OCI-M2 (cell line): ENCODE data around the gene NR2F6.
A peak's percentile ranks its signal among the peaks of the same experiment; 100 is the strongest.
"Not testable (repeated sequence)": the region's sequence is repeated elsewhere in the genome, so short reads cannot be mapped to it uniquely, and the experiment has no call there.

Source experiments
- DNase-seq: peaks from one replicate; lab custom pipeline; 2025; ENCODE audit not compliant: unreplicated experiment; lab: John Stamatoyannopoulos, UW

Gene NR2F6

DNA sequence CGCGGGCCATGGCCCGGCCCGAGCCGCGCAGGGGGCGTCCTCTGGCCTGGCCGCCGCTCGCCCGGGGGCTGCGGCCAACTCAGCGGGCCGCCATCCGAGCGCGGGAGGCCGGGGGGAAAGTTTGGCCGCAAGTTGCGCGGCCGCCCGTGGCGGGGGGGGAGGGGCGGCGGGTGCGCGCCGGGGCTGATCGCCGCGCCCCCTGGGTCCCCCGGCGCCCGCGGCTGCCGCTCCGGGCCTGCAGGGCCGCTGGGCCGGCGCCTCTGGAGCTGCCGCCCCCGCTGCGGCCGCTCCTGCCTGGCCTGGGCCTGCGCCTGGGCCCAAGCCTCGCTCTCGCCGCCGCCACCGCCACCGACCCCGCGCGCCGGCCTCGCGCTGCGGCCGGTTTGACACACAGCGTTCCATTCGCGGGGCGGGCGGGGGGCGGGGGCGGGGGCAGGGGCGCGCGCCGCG is at the start of gene NR2F6:
TSS of gene NR2F6 (minus strand) at position 385 of the 450 bp plus-strand sequence. CDS start 699 bp downstream, outside the sequence.
- DNase-seq, result no peak

DNA sequence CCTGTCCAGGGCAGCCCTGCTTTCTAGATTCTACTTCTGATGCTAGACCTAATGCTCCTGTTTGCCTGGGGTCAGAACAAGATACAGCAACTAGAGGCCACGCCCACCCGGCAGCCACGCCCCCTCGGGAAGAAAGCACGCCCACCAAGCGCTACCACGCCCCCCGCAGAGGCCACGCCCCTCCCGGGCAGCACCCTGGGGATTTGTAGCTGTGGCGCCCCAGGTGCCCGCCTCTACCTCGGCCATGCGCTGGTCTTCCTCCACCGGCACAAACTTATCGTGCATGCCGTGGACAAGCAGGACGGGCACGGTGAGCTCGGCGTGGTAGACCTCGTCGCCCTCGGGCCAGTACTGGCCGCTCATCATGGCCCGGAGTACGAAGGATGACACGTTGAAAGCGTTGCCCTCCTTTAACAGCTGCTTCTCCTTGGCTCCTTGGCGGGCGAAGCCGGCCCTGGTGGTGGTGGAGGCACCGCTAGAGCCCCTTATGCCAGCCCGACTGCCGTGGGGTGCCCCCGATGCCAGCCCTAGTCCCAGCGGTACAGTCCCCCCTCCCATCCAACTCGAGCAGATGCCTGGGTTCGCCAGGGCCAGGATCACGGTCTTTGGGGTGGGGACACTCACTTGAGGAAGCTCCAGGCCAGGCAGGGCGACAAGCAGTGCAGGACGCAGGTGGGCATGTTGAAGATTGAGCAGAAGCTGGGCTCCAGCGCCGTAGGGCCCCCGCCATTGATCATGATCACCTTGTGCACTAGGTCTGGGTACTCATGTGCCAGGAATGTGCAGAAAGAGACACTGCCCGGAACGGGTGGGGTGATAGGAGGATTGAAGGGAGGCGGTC is 48.6 kb upstream of the NR2F6 start:
- DNase-seq, result no peak

DNA sequence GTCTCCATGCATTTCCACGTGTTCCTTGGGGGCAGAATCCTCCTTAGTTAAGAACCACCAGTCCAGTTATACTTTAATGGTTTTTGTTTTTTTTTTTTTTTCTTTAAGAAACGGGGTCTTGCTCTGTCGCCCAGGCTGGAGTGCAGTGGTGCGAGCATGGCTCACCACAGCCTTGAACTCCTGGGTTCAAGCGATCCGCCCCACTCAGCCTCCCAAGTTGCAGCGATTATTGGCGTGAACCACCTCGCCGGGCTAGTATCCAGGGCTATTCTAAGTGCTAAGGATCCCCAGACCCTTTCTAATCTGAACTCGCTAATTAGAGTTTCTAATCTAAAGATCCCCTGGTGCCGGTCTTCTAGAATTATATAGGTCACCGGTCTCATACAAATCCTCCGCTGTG is 47.9 kb upstream of the NR2F6 start:
- DNase-seq, result no peak

DNA sequence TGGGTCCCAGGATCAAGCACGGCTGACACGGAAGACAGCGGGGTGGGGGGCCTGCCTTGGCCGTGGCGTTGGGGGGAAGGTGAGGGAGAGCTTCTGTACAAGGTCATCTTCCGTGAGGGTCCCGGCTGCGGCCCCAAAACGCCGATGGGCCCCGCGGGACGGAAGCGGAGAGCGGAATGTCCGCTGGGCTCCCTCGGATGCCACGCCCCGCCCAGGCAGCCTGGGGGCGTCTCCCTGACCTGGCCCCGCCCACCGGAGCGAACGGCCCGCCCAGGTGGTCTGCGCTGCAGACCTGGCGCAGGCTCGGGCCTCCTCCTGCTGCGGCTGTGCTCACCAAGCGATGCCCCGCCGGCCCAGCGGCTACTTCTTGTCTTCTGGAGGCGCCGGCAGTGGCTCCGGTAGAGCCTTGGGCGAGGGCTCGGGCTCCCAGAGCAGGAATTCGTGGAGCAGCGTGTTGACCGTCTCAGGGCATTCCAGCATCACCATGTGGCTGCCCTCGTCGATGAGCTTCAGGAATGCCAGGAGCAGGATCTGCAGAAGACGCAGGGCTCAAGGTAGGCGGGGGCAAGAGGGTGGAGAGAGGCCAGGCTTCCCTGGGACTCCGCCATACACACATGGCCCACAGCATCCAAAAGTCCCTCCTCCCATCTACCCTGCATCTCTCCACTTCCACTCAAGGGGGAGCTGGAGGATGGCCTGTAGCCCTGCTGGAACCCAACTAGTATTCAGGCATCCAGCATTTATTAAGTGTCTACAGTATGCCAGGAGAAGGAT is 46.8 kb upstream of the NR2F6 start:
- peak; percentile 53 for DNase-seq

DNA sequence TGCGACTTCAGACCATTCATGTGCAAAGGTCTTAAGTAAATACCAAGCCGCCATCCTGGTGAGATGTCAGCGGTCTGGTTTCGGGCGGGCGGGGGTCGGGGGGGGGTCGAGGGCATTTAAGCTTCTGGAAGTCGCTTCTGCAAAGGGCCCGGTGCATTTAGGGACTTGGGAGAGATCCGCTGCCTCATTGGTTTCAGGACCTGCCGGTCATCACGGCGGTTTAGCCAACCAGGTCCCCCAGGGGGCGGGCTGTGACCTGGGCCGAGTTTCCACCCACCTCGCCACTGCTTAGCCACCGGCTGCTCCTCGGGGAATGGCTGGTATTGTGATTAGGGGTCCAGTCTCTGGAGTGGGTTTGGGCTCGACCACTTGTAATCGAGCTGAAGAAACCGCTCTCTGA is 43.8 kb upstream of the NR2F6 start:
- DNase-seq, result no peak

DNA sequence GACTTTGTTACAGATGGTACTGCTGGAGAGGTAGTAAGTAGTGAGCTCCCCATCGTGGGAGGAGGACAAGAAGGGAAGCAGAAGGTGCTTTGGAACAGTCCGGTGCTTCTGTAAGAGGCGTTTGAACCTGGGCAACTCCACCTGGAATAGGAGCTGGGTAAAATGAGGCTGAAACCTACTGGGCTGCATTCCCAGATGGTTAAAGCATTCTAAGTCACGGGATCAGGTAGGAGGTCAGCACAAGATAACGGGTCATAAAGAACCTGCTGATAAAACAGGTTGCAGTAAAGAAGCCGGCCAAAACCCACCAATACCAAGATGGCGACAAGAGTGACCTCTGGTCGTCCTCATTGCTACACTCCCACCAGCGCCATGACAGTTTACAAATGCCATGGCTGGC is 41.0 kb upstream of the NR2F6 start:
- no peak for DNase-seq

DNA sequence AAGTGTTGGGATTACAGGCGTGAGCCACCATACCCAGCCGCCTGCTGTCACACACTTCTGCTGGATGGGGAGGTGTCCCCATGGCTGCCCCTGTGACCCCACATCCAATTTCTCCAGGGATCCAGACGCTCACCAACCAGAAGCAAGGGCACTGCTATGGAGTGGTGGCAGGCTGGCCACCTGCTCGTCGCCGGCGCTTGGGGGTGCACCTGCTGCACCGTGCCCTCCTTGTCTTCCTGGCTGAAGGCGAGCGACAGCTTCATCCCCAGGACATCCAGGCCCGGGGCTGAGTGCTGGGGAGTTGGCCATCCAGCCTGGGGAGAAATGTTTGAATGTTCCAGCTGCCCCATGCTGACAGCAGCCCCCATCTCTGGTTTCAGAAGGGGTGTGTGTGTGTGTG is 40.5 kb upstream of the NR2F6 start:
- DNase-seq, result no peak

DNA sequence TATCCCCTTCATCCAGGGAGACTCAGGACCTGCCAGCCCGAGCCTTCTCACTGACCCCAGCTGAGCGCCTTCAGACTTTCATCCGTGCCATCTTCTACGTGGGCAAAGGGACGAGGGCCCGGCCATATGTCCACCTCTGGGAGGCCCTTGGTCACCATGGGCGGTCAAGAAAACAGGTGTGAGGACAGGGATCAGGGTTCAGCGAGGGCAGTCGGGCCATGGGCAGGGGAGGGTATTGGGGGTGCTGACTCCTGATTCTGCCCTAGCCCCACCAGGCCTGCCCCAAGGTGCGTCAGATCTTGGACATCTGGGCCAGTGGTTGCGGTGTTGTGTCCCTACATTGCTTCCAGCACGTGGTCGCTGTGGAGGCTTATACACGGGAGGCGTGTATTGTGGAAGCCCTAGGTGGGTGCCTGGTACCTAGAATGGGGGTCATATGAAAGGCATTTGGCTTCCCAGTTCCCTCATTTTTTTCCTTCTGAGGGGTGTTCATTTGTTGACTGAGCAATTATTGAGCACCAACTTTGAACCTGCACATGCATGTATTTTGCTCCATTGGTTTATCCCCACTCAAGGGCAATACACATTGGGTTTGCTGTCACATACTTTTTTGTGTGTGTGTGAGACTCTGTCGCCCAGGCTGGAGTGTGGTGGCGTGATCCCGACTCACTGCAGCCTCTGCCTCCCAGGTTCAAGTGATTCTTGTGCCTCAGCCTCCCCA is 39.9 kb upstream of the NR2F6 start:
- DNase-seq, result no peak

DNA sequence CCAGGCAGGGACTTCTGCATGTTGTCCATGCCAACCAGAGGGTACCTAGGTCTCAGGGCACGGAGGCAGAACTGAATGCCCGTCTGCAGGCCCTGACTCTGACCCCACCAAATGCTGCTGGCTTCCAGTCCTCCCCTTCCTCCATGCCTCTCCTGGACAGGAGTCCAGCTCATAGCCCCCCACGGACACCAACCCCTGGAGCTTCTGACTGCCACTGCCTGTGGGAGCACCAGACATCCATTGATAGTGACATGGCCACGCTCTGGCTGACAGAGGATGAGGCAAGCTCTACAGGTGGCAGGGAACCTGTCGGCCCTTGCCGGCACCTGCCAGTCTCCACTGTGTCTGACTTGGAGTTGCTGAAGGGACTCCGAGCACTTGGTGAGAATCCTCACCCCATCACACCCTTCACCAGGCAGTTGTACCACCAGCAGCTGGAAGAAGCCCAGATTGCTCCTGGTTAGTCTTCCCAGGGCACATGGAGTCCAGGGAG is 37.8 kb upstream of the NR2F6 start:
- DNase-seq, result no peak

DNA sequence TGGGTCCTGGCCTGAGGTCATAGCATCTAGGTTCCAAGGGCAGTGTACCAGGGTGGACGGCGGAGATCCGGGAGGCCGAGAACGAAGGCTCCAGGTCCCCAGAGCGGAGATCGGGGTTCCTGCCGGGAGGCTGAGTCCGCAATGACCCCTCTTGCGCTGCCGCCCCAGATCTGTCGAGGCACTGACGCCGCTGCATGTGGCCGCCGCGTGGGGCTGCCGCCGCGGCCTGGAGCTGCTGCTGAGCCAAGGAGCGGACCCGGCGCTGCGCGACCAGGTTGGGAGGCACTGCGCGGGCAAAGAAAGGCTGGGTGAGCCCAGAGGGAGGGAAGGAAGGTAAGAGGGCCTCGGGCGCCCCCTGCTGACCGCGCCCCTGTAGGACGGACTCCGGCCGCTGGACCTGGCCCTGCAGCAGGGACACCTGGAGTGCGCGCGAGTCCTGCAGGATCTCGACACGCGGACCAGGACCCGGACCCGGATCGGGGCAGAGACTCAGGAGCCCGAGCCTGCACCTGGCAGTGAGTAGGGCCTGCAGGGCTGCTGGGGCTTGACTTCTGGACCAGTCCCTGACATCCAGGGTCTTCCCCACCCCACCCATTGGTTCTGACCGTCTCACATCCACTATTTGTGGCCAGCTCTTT is 36.9 kb upstream of the NR2F6 start:
- DNase-seq, result peak; percentile 19

DNA sequence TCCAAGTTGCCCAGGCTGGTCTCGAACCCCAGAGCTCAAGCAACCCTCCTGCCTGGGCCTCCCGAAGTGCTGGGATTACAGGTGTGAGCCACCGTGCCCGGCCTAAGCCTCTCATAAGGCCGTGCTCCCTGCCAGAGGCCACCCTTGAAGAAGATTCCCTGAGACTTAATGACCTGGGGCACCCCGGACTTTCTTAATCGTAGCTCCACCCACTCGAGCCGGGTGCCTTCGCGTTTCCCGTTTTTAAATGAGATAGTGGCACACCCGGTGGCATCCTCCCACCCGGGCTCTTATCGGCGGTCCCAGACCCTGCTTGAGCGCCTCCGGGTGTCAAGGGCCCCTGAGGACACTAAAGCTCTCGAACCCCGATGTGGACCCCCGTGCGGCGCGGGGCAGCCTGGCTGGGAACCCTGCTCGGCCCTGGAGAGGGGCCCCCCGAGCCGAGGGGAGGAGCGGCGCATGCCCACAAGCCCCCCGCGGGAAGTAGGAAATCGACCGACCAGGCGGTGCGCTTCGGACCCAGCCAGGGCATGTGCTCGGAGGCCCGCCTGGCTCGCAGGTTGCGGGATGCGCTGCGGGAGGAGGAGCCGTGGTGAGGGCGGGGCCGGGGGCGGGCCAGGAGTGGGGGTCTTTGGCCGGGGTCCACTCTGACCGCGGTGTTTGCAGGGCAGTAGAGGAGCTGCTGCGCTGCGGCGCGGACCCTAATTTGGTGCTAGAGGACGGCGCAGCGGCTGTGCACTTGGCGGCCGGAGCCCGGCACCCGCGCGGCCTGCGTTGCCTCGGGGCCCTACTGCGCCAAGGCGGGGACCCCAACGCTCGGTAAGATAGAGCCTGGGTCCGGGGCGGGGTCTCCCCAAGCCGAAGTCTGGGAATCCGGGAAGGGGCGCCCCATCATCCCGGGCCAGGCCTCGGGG is 35.9 kb upstream of the NR2F6 start, which contains the start of gene ANKLE1:
TSS of gene ANKLE1 (plus strand) at position 511 of the 914 bp plus-strand sequence. CDS start at position 531, 20 bp downstream.
- DNase-seq, result peak; percentile 77

DNA sequence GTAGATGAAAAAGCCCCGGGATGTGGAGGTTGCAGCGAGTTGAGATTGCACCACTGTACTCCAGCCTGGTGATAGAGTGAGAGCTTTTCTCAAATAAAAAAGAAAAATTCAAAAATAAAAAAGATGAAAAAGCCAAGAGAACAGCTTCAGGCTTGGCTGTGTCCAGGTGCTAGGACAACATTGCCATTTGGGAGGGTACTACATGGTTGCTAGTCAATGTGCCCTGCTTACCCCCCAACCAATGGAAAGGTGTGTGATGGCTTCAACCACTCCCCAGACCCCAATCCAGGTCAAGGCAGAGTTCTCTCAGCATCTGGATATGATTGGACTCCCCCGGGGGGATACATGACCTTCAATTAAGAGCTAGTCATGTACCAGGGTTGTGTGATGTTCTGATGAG is 33.7 kb upstream of the NR2F6 start:
- DNase-seq, result no peak

DNA sequence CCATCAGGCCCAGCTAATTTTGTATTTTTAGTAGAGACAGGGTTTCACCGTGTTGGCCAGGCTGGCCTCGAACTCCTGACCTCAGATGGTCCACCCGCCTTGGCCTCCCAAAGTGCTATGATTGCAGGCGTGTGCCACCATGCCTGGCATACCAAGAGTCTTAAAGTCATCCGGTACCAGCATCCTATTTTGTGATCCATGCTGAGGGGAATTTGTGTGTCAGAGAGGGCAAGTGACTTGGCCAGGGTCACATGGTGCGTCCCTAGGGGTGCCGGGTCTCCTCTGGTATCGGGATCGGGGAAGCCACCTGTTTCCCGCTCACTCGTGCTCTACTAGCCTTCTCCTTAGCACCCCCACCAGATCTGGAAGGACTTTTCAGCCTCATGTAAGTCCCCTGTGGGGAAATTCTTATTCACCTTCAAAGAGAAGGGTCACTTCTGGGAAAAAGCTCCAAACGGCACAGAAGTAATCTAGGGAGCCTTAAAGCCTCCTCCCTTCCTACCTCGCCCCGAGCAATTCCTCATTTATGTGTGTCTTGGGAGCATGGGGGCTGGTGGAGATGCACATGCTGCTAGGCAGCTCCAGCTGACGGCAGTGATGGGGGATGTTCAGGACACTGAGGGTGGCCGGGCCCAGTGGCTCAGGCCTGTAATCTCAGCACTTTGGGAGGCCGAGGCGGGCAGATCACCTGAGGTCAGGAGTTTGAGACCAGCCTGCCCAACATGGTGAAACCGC is 29.9 kb upstream of the NR2F6 start:
- no peak for DNase-seq

DNA sequence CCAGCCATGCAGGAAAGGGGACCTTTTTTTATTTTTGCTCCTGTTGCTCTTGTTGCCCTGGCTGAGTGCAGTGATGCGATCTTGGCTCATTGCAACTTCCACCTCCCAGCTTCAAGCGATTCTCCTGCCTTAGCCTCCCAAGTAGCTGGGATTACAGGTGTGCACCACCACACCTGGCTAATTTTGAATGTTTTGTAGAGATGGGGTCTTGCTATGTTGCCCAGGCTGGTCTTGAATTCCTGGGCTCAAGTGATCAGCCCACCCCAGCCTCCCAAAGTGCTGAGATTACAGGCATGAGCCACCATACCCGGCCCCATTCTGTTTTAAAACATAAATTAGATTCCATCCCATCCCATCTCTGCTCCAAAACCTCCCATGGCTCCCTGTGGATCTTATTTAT is 29.2 kb upstream of the NR2F6 start:
- not testable (repeated sequence) for DNase-seq

DNA sequence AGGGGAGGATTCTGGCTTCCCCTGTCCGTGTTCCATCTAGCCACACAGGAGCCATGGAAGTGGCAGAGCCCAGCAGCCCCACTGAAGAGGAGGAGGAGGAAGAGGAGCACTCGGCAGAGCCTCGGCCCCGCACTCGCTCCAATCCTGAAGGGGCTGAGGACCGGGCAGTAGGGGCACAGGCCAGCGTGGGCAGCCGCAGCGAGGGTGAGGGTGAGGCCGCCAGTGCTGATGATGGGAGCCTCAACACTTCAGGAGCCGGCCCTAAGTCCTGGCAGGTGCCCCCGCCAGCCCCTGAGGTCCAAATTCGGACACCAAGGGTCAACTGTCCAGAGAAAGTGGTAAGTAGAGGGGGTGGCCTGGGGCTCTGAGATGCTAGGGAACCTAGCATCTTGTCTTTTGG is 23.0 kb upstream of the NR2F6 start:
- no peak for DNase-seq

DNA sequence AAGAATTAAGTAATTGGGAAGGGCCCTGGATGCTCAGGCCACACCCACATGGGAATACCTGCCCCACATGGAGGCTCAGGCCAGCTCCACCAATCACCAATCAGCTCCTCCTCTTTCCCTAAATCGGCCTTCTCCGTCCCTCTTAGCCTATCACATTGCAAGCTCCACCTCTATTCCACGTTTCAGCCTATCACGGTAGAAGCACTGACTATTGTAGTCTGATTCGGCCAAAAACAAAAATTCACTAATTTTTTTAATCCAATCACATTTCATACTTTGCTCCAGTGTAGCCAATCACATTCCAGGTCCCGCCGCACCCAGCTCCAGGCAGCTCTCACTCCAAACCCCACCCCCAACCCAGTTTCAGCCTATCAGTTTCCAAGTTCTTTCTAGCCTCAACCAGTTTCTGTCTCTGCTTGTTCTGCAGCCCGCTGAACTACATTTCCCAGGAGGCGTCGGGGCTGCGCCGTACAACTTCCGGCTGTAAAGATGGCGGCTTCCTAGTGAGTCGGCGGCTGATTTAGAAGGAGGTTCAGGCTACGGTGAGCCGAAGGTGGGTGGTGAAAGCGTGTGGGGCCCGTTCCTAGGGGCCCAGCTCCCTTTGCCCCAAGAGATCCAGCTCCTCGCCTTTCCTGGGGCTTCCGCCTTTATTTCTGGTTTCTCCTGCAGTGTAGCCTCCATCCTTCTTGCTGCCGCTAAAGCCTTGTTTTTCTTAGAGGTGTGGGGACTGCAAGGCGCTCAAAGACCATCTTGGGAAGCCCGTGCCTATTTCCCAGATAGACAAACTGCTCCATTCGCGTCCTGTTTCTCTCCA is 21.5 kb upstream of the NR2F6 start, which contains the start of gene BABAM1:
TSS of gene BABAM1 (plus strand) at position 469 of the 814 bp plus-strand sequence. CDS start 1,364 bp downstream, outside the sequence.
- peak; percentile 93 for DNase-seq

DNA sequence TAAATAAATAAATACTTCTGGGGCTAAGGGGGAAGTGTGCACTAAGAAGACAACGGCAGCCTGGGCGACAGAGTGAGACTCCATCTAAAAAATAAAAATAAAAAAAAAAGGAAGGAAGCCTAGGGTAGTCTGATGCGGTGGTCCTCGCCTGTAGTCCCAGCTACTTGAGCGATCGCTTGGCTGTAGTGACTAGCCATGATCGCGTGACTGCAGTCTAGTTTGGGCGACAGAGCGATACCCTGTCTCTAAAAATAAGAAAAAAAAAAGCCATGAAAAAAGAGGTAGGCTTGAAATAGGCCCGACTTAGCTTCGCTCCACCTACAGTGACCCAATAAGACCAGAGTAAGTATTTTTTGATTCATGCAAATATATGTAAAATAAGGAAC is 20.9 kb upstream of the NR2F6 start:
- DNase-seq, result no peak

DNA sequence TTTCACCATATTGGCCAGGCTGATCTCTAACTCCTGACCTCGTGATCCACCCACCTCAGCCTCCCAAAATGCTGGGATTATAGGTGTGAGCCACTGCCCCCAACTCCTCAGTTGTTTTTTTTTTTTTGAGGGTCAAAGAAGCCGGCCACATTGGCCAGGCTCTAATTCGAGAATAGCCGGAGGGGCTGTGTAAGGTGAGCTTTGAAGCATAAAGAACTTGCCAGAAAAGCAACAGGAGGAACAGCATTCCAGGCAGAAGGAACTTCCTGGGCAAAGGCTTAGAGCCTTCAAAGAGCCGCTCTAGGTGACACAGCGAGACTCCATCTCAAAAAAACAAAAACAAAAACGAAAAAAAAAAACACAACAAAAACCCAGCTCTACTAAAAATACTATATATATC is 20.3 kb upstream of the NR2F6 start:
- DNase-seq, result no peak
